ENCODE results near the gene RXFP3.

GRCh38 chr5:33976307-33976706 is 40.1 kb downstream of the RXFP3 start:
- TF ChIP-seq CTCF (IDR thresholded peaks at IDR 0.05) (no peak), POLR2AphosphoS5 (IDR thresholded peaks at IDR 0.05; ENCODE audit: insufficient read depth in 1 of 2, low read depth in 1 of 2) (no peak), POLR2A (IDR thresholded peaks at IDR 0.05) (no peak)
